ENCODE data around the gene TMEM201. TPM values are rescaled to one million over a fixed set of nuclear protein-coding genes. Genes with fewer than 3 reads are reported as not detected.

TMEM201 gene
- total and polyA plus RNA-seq, 2 donors (not counting 3 experiments of a cell fraction or from before 2014, with no cell fraction given): 8.3 to 24.8 TPM

DNA sequence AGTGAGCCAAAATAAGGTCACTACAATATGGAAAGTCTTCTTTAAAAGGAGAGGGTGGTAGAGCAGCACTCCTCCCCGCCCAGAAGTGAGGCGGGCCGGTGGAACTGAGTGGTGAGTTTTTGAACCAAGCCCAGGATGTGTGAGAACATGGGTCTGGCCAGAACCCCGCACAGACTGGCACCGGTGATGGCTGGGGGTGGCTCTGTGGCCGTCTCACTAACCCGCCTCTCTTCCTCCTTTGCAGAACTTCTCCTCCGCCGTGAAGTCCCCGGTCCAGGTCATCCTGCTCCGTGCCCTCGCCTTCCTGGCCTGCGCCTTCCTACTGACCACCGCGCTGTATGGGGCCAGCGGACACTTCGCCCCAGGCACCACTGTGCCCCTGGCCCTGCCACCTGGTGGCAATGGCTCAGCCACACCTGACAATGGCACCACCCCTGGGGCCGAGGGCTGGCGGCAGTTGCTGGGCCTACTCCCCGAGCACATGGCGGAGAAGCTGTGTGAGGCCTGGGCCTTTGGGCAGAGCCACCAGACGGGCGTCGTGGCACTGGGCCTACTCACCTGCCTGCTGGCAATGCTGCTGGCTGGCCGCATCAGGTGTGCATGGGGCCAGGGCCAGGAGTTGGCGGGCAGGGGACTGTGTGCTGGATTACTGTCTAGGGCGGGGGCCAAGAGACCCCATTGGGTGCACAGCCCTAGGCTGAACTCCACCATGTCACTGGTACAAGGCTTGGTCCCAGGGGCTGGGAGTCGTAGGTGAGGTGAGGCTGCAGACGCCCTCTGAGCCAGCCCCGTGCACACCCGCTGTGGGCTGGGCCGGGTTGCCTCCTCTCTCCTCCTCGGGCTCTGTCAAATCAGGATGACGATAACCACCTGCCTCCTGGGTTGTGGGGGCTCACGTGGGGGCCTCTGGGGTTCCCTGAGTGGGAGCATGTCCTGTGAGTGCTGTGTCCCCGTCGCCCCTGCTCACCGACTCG, 12.4 kb downstream of the TMEM201 start:
- DNase-seq (ENCODE audit: low read depth, low spot score): no peak
- Histone ChIP-seq H3K27ac (ENCODE audit: insufficient read depth, low read depth, low read length) (no peak overlapping the region), H3K9me1 (replicated peaks; ENCODE audit: control insufficient read depth, extremely low read depth, insufficient read depth, low read length) (no peaks in the 10 kb centered on the region), H3K36me3 (ENCODE audit: control insufficient read depth in 2 of 2, extremely low read depth in 1 of 2, insufficient read depth in 2 of 2, low read length in 2 of 2) (peaks cover 0 to 33% of the 10 kb centered on the region in 2 experiments), H3K9ac (replicated peaks; ENCODE audit: extremely low read depth, insufficient read depth, low read length) (no peak overlapping the region), H3K4me3 (replicated peaks in 1 of 3; ENCODE audit: insufficient read depth in 1 of 3, low read depth in 1 of 3, low read length in 3 of 3) (no peak overlapping the region), H2AFZ (ENCODE audit: low read depth, low read length) (no peak overlapping the region), H3K4me1 (ENCODE audit: control insufficient read depth, extremely low read depth, insufficient read depth, low read length) (no peaks in the 10 kb centered on the region), H3K4me2 (ENCODE audit: insufficient read depth, low read length) (no peak overlapping the region), H3K79me2 (ENCODE audit: control insufficient read depth, insufficient read depth, low read length) (no peaks in the 10 kb centered on the region), H3K27me3 (ENCODE audit: control insufficient read depth in 2 of 2, insufficient read depth in 2 of 2, low read length in 2 of 2) (no peaks in the 10 kb centered on the region), H4K20me1 (replicated peaks; ENCODE audit: control insufficient read depth, extremely low read depth, insufficient read depth, low read length) (no peaks in the 10 kb centered on the region), H3K9me3 (replicated peaks; ENCODE audit: control insufficient read depth, insufficient read depth, low read length) (no peaks in the 10 kb centered on the region)
- intact Hi-C loops (cut with micrococcal nuclease): no loop called here
- no peak for FAIRE-seq
- ChIA-PET CTCF (no interaction called here), POLR2A (no interaction called here)
- dilution Hi-C loops (cut with MboI; ENCODE audit: extremely low pct_ligation_motif_present, low sequenced_read_pairs): no loop called here
- BruUV-seq (replicated peaks): no TSS peak
- TF ChIP-seq JUN (IDR thresholded peaks at IDR 0.05; ENCODE audit: borderline replicate concordance, insufficient read depth, insufficient read length, low read depth): no peak
- no peak for TF ChIP-seq EZH2 (IDR thresholded peaks at IDR 0.05; ENCODE audit: borderline replicate concordance, low read depth, low read length, severe bottlenecking)
- no peak for TF ChIP-seq FOS (IDR thresholded peaks at IDR 0.05; ENCODE audit: borderline replicate concordance, insufficient read depth, low read length)
- TF ChIP-seq POLR2A (IDR thresholded peaks at IDR 0.05; ENCODE audit: low read depth, low read length): no peak
- TF ChIP-seq GATA2 (IDR thresholded peaks at IDR 0.05; ENCODE audit: insufficient read depth, insufficient read length, low read depth, low read length): no peak
- TF ChIP-seq CTCF (IDR thresholded peaks at IDR 0.05; ENCODE audit: extremely low read depth in 1 of 2, insufficient read depth in 1 of 2, low read depth in 1 of 2, low read length in 2 of 2): no peak
- no peak for TF ChIP-seq MYC (IDR thresholded peaks at IDR 0.05; ENCODE audit: low read depth, low read length)
- TF ChIP-seq, protein P1, sequence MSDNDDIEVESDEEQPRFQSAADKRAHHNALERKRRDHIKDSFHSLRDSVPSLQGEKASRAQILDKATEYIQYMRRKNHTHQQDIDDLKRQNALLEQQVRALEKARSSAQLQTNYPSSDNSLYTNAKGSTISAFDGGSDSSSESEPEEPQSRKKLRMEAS (IDR thresholded peaks at IDR 0.05; ENCODE audit: insufficient read depth, insufficient read length): no peak
- TF ChIP-seq POLR2AphosphoS5 (IDR thresholded peaks at IDR 0.05; ENCODE audit: insufficient read depth, low read depth, low read length): no peak
